Upper lobe of right lung (tissue), 1 donor: Measurements from ENCODE around the gene RPL10. TPM values are rescaled to one million over a fixed set of nuclear protein-coding genes. Genes with fewer than 3 reads are reported as not detected.

ENCODE experiments used
- ATAC-seq: fragments of 200-7000 bp; cut with Tn5 transposase; one replicate; pipeline ENCODE4 v1.9.1; 2020; ENCODE audit warnings: mild to moderate bottlenecking, moderate library complexity
- DNase-seq: peaks from one replicate; pipeline ENCODE4 v3.0.0-alpha.2; 2020
- H3K27ac ChIP-seq: fragments of 200-600 bp; one replicate; pipeline ENCODE4 v1.8.0; 2022
- H3K27me3 ChIP-seq: fragments of 200-600 bp; one replicate; pipeline ENCODE4 v1.8.0; 2022; ENCODE audit warnings: mild to moderate bottlenecking
- H3K36me3 ChIP-seq: fragments of 200-600 bp; one replicate; pipeline ENCODE4 v1.8.0; 2022
- H3K4me1 ChIP-seq: fragments of 200-600 bp; one replicate; pipeline ENCODE4 v1.8.0; 2022
- H3K4me3 ChIP-seq: fragments of 200-600 bp; one replicate; pipeline ENCODE4 v1.8.0; 2022; ENCODE audit warnings: mild to moderate bottlenecking
- H3K9me3 ChIP-seq: fragments of 200-600 bp; one replicate; pipeline ENCODE4 v1.8.0; 2022
- intact Hi-C: fragments of 100-400 bp; cut with DNase I; formaldehyde crosslinking; loops from one replicate; pipeline ENCODE4 v1.11.0; 2022
- total RNA-seq: library from RNA; stranded (reverse); fragmentation: NEBNext Ultra II Directional; extraction: Animal tissue kit (Norgen Biotek cat#: 25700); gene quantifications from one replicate; pipeline ENCODE4 v1.2.1, GENCODE V29; 2021
- TF ChIP-seq, protein P1 (sequence below): fragments of 200-600 bp; IDR thresholded peaks from one replicate; pipeline ENCODE4 v1.8.0; 2022; ENCODE audit warnings: antibody characterized with exemption
- donor health status: DM: no; HTN: yes; CAD: no; lungs with severe emphysema.

Gene RPL10
- total RNA-seq, 1 donor from 2014 or later, result 2,677 TPM

DNA sequence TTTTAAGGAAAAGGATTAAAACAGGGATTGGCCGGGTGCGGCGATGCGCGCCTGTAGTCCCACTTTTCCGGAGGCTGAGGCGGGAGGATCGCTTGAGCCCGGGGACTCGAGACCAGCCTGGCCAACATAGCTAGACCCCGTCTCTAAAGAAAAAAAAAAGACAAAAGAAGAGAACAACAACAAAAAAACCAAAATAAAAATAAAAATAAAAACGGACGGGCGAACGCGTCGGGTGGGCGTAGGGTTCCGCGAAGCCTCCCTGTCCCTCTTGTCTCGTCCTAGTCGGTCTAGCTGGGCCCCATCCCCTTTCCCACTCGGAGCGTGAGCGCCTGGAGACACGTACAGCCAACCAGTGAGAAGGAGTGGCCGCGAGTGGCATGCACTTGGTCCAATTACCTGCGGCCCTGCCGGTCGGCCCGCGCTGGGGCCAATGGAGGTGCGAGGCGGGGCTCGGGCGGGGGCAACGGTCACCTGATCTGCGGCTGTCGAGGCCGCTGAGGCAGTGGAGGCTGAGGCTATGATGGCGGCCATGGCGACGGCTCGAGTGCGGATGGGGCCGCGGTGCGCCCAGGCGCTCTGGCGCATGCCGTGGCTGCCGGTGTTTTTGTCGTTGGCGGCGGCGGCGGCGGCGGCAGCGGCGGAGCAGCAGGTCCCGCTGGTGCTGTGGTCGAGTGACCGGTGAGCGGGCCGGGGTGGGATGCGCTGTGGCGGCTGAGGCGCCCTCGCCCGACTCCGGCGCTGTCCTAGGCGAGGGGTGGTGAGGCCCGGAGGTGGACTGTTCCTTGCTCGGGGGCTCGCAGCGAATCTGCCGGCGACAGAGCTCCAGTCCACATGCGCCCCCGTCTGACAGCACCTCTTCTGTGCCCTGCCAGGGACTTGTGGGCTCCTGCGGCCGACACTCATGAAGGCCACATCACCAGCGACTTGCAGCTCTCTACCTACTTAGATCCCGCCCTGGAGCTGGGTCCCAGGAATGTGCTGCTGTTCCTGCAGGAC is 30.3 kb downstream of the RPL10 start, which contains the start of gene ATP6AP1:
Gene ATP6AP1 (plus strand): TSS at position 502 of the 996 bp plus-strand sequence. CDS start 16 bp downstream, at position 518.
- Histone ChIP-seq H3K4me1 (peaks cover 3% of the 10 kb centered on the region), H3K9me3 (no peaks in the 10 kb centered on the region), H3K36me3 (peaks cover 10% of the 10 kb centered on the region), H3K4me3 (peak within 1 kb of the TSS; percentile 65), H3K27me3 (no peaks in the 10 kb centered on the region), H3K27ac (peak within 1 kb of the TSS; percentile 83)
- peak; percentile 96 for DNase-seq
- intact Hi-C loops, result no loop called here
- TF ChIP-seq, protein P1, sequence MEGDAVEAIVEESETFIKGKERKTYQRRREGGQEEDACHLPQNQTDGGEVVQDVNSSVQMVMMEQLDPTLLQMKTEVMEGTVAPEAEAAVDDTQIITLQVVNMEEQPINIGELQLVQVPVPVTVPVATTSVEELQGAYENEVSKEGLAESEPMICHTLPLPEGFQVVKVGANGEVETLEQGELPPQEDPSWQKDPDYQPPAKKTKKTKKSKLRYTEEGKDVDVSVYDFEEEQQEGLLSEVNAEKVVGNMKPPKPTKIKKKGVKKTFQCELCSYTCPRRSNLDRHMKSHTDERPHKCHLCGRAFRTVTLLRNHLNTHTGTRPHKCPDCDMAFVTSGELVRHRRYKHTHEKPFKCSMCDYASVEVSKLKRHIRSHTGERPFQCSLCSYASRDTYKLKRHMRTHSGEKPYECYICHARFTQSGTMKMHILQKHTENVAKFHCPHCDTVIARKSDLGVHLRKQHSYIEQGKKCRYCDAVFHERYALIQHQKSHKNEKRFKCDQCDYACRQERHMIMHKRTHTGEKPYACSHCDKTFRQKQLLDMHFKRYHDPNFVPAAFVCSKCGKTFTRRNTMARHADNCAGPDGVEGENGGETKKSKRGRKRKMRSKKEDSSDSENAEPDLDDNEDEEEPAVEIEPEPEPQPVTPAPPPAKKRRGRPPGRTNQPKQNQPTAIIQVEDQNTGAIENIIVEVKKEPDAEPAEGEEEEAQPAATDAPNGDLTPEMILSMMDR, result no peak
- ATAC-seq, result peak; percentile 98

DNA sequence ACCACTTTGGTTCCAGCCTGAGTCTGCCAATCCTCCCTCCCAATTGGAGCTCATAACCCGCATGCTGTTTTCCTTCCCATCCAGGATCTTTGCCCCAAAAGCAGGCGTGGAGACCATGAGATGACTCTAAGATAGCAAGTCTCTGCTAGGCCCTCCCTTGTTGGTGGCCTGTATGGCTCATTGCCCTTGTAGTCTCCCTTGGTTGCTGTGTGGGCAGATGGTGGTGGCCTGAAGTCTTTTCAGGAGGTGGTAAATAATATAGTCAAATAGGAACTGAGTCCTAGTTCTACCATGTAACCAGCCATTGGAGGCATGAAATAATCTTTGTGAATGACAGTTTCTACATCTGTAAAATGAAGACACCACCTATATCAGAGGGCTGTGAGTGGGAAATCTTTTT is 31.5 kb downstream of the RPL10 start:
- Histone ChIP-seq H3K4me1 (peaks cover 3% of the 10 kb centered on the region), H3K9me3 (no peaks in the 10 kb centered on the region), H3K36me3 (peaks cover 15% of the 10 kb centered on the region), H3K4me3 (peak overlapping the region; percentile 65), H3K27me3 (no peaks in the 10 kb centered on the region), H3K27ac (no peak overlapping the region)
- ATAC-seq (no peak), DNase-seq (no peak)
- TF ChIP-seq, protein P1, result no peak
- intact Hi-C loops, result no loop called here

DNA sequence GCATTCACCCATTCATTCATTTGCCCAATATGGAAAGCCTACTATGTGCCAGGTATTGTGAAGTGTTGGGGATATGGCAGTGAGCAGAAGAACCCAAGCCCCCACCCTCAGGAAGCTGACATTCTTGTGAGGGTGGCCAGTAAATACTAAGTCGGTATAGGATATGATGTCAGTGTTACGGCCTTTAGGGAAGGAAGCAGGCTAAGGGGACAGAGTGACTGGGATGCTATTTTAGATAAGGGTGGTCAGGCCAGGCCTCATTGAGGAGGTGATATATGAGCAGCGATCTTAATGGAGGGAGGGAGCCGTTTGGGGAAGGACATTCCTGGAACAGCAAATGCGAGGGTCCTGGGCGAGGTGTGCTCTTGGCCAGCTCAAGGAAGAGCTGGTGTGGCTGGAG is 32.3 kb downstream of the RPL10 start:
- TF ChIP-seq, protein P1, result no peak
- no peak for ATAC-seq
- Histone ChIP-seq H3K9me3 (no peaks in the 10 kb centered on the region), H3K27ac (peak overlapping the region; percentile 47), H3K4me3 (peak overlapping the region; percentile 65), H3K36me3 (peaks cover 15% of the 10 kb centered on the region), H3K27me3 (no peaks in the 10 kb centered on the region), H3K4me1 (peaks cover 3% of the 10 kb centered on the region)
- intact Hi-C loops, result no loop called here
- DNase-seq, result no peak

DNA sequence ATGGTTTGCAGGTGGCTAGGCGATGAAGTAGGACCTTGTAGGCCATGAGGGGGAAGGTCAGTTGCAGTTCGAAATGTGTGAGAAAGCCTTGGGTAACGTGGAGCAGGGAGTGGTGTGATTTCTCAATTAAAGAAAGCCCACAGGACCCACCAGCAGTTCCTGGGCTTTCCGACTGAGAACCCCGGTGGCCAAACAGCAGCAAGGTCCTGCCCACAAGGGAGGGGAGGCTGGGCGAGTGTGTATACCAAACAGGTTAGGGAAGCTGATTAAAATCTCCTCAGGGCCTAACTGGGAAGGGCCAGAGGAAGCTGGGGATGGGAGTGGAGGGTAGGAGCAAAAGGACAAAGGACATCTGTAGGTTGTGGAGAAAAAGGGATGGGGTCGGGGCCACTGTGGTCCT is 32.7 kb downstream of the RPL10 start:
- ATAC-seq, result peak; percentile 30
- peak; percentile 68 for DNase-seq
- peaks cover 17% of the 10 kb centered on the region for H3K36me3 ChIP-seq
- H3K27ac ChIP-seq, result peak overlapping the region; percentile 47
- no peaks in the 10 kb centered on the region for H3K27me3 ChIP-seq
- peaks cover 3% of the 10 kb centered on the region for H3K4me1 ChIP-seq
- no peak overlapping the region for H3K4me3 ChIP-seq
- H3K9me3 ChIP-seq, result no peaks in the 10 kb centered on the region
- intact Hi-C loops, result no loop called here
- TF ChIP-seq, protein P1, result no peak

DNA sequence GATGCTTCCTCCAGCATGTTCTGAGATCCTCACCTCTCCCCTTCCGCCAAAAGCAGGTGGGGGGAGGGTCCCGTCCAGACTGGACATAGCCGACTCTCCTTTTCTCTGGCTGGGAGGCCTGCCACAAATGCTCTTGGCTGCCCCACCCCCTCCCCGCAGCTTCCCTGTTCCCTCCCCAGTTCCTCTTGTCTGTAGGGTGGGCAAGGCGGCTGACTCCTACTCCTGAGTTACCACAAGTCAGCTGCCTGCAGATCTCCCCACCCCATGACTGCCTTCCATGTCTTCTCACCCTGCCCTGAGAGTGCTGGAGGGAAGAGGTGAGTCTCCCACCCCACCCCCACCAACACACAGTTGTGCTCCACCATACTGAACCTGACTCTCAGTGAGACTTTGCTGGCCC is 33.2 kb downstream of the RPL10 start:
- Histone ChIP-seq H3K4me1 (peaks cover 3% of the 10 kb centered on the region), H3K36me3 (peaks cover 19% of the 10 kb centered on the region), H3K9me3 (no peaks in the 10 kb centered on the region), H3K27me3 (no peaks in the 10 kb centered on the region), H3K27ac (peak overlapping the region; percentile 47), H3K4me3 (no peak overlapping the region)
- TF ChIP-seq, protein P1, result no peak
- peak; percentile 61 for ATAC-seq
- intact Hi-C loops, result no loop called here
- DNase-seq, result peak; percentile 77
